Measurements from ENCODE around the gene SLC10A3.

Gene SLC10A3

GRCh38 chrX:154481195-154481594 is 9.2 kb downstream of the SLC10A3 start:
- Histone ChIP-seq H3K36me3 (ENCODE audit: insufficient read depth) (no peaks in the 10 kb centered on the region), H3K79me2 (ENCODE audit: insufficient read depth, low read depth) (peaks cover 13% of the 10 kb centered on the region; the same call in 1 of the 2 replicates), H3K9ac (no peak overlapping the region), H3K27ac (no peak overlapping the region), H4K20me1 (ENCODE audit: insufficient read depth) (no peaks in the 10 kb centered on the region), H3K4me2 (no peak overlapping the region), H3K27me3 (ENCODE audit: insufficient read depth, low read depth) (no peaks in the 10 kb centered on the region), H2AFZ (ENCODE audit: low read depth) (no peak overlapping the region), H3K4me3 (IDR thresholded peaks at IDR 0.05; ENCODE audit: insufficient read depth, low read depth, low read length) (no peak overlapping the region), H3K4me1 (ENCODE audit: low read depth, poor library complexity, severe bottlenecking) (peaks cover 11% of the 10 kb centered on the region)
- TF ChIP-seq, protein P1, sequence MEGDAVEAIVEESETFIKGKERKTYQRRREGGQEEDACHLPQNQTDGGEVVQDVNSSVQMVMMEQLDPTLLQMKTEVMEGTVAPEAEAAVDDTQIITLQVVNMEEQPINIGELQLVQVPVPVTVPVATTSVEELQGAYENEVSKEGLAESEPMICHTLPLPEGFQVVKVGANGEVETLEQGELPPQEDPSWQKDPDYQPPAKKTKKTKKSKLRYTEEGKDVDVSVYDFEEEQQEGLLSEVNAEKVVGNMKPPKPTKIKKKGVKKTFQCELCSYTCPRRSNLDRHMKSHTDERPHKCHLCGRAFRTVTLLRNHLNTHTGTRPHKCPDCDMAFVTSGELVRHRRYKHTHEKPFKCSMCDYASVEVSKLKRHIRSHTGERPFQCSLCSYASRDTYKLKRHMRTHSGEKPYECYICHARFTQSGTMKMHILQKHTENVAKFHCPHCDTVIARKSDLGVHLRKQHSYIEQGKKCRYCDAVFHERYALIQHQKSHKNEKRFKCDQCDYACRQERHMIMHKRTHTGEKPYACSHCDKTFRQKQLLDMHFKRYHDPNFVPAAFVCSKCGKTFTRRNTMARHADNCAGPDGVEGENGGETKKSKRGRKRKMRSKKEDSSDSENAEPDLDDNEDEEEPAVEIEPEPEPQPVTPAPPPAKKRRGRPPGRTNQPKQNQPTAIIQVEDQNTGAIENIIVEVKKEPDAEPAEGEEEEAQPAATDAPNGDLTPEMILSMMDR (conservative IDR thresholded peaks at IDR 0.05; ENCODE audit: low read depth, low read length), result no peak

DNA sequence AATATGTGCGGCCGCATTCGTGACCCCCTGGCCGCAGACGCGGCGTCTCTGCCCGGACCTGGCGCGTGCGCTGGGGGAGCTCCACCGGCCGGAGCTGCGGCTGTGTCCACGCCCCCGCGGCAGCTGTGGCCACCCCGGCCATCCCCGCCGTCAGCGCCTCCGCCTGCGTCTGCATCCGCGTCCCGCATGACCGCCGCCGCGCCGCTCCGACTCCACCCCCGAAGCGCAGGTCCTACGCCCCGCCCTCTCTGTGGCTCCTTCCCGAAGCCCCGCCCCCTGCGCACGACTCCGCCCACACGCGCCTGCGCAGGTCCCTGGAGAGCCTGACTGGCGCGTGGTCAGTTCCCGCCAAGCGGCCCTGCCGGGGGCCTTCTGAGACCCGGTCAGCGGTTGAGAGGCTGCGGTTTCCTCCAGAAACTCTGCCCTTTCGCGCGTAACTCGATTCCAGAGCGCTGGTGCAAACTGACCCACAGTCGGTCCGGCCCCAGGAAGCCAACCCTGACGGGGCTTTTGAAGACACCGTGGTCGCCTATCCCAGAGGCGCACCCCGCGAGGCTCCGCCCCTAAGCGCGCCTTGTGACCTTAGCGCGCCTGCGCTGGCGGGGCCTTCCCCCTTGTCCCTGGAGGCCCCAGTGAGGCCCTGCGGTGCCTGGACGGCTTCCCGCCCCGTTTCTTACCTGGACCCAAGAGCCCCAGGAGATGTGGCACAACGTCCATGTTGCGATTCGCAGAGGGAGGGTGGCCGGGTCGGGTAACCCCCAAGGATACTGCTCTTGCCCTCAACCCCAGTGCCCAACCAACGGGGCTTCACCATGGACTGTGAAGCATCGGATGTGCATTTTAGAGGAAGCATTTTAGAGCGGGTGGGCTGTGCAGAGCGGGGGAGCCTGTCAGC is 11.5 kb downstream of the SLC10A3 start, which contains the start of gene LAGE3:
Gene LAGE3, minus strand, starts transcription at position 554 of the 895 bp plus-strand sequence. Its CDS starts 366 bp downstream, at position 188.
- H3K27me3 ChIP-seq (ENCODE audit: insufficient read depth, low read depth), result no peaks in the 10 kb centered on the region
- H3K79me2 ChIP-seq (ENCODE audit: insufficient read depth, low read depth), result no peaks in the 10 kb centered on the region
- H2AFZ ChIP-seq (ENCODE audit: low read depth), result peak within 1 kb of the TSS; percentile 59; the same call in 1 of the 2 replicates
- H4K20me1 ChIP-seq (ENCODE audit: insufficient read depth), result no peaks in the 10 kb centered on the region
- H3K4me3 ChIP-seq (IDR thresholded peaks at IDR 0.05; ENCODE audit: insufficient read depth, low read depth, low read length), result no peak within 1 kb of the TSS
- peak within 1 kb of the TSS; percentile 83 for H3K27ac ChIP-seq
- TF ChIP-seq, protein P1 (conservative IDR thresholded peaks at IDR 0.05; ENCODE audit: low read depth, low read length), result no peak
- peaks cover 11% of the 10 kb centered on the region for H3K4me1 ChIP-seq (ENCODE audit: low read depth, poor library complexity, severe bottlenecking)
- no peaks in the 10 kb centered on the region for H3K36me3 ChIP-seq (ENCODE audit: insufficient read depth)
- H3K9ac ChIP-seq, result peak within 1 kb of the TSS; percentile 62; the same call in 1 of the 2 replicates
- peak within 1 kb of the TSS; percentile 73 for H3K4me2 ChIP-seq

- no peak overlapping the region for H3K27ac ChIP-seq
Observed at GRCh38 chrX:154477891-154478477, 12.4 kb downstream of the SLC10A3 start.

DNA sequence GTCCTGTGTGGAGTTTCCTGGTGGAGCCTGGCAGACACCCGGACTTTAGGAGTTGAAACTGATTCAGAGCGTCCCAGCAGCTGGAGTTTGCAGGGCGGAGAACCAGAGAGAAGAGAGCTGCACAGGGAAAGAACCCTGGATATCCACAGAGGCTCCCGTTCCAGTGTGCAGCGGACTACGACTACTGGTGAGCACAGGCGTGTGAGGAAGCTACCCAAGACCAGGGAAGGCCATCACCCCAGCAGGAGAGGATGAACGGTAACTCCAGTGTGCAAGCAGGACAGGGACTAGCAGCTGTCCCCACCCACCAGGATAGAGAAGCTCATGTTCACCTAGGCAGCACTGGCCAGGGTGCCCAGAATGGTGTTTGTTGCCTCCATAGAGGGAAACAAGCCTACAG is 13.6 kb downstream of the SLC10A3 start:
- TF ChIP-seq, protein P1 (conservative IDR thresholded peaks at IDR 0.05; ENCODE audit: low read depth, low read length), result no peak
- no peaks in the 10 kb centered on the region for H3K36me3 ChIP-seq (ENCODE audit: insufficient read depth)
- no peak overlapping the region for H3K4me2 ChIP-seq
- no peak overlapping the region for H3K9ac ChIP-seq
- no peaks in the 10 kb centered on the region for H4K20me1 ChIP-seq (ENCODE audit: insufficient read depth)
- H3K4me1 ChIP-seq (ENCODE audit: low read depth, poor library complexity, severe bottlenecking), result peaks cover 11% of the 10 kb centered on the region
- no peaks in the 10 kb centered on the region for H3K79me2 ChIP-seq (ENCODE audit: insufficient read depth, low read depth)
- H2AFZ ChIP-seq (ENCODE audit: low read depth), result no peak overlapping the region
- no peaks in the 10 kb centered on the region for H3K27me3 ChIP-seq (ENCODE audit: insufficient read depth, low read depth)
- no peak overlapping the region for H3K4me3 ChIP-seq (IDR thresholded peaks at IDR 0.05; ENCODE audit: insufficient read depth, low read depth, low read length)
- no peak overlapping the region for H3K27ac ChIP-seq

More at GRCh38 chrX:154477891-154478477, 12.4 kb downstream of the SLC10A3 start:
- Histone ChIP-seq H3K4me1 (ENCODE audit: low read depth, poor library complexity, severe bottlenecking) (peaks cover 11% of the 10 kb centered on the region), H3K36me3 (ENCODE audit: insufficient read depth) (no peaks in the 10 kb centered on the region), H3K27me3 (ENCODE audit: insufficient read depth, low read depth) (no peaks in the 10 kb centered on the region), H3K79me2 (ENCODE audit: insufficient read depth, low read depth) (no peaks in the 10 kb centered on the region), H2AFZ (ENCODE audit: low read depth) (peak overlapping the region; percentile 59; the same call in 1 of the 2 replicates), H3K4me3 (IDR thresholded peaks at IDR 0.05; ENCODE audit: insufficient read depth, low read depth, low read length) (no peak overlapping the region), H4K20me1 (ENCODE audit: insufficient read depth) (no peaks in the 10 kb centered on the region), H3K4me2 (peak overlapping the region; percentile 48; the same call in 1 of the 2 replicates), H3K9ac (no peak overlapping the region)
- TF ChIP-seq, protein P1 (conservative IDR thresholded peaks at IDR 0.05; ENCODE audit: low read depth, low read length), result no peak
